PC-3 (cell line): ENCODE measurements around the gene NCF4. TPM values are rescaled to one million over a fixed set of nuclear protein-coding genes. Genes with fewer than 3 reads are reported as not detected.

ENCODE experiments used
- ATAC-seq: fragments of 200-7000 bp; cut with Tn5 transposase; 2 replicates; pipeline ENCODE4 v1.9.1; 2020; ENCODE audit warnings: mild to moderate bottlenecking, moderate library complexity
- BruUV-seq: library from RNA; stranded (reverse); fragments of 400-500 nt; replicated peaks from 2 replicates; lab custom pipeline; 2021; lab: Mats Ljungman, UMichigan
- CTCF ChIA-PET: fragments of 300-600 bp; sonication (Branson Sonifier 250); formaldehyde crosslinking; loops from one replicate; lab custom pipeline; 2022; ENCODE audit warnings: antibody characterized with exemption; lab: Charles Lee
- POLR2A ChIA-PET: fragments of 300-600 bp; sonication (Branson Sonifier 250); formaldehyde crosslinking; loops from one replicate; lab custom pipeline; 2022; ENCODE audit warnings: antibody characterized with exemption; ENCODE audit not compliant: unreplicated experiment; lab: Charles Lee
- DNase-seq: peaks from one replicate; pipeline ENCODE4 v3.0.0-alpha.2; 2015
- H2AFZ ChIP-seq: fragments of 300-600 bp; sonication (generic); 2 replicates; pipeline ENCODE4 v1.6.0; 2016; ENCODE audit warnings: antibody characterized with exemption, low read length
- H3F3A ChIP-seq: fragments of 300-600 bp; sonication (generic); one replicate; pipeline ENCODE4 v1.6.0; 2017; ENCODE audit warnings: antibody characterized with exemption, low read length, control low read depth, mild to moderate bottlenecking; ENCODE audit not compliant: unreplicated experiment
- H3K27ac ChIP-seq: fragments of 300-600 bp; sonication (generic); 2 replicates; pipeline ENCODE4 v1.5.1; 2016; ENCODE audit warnings: mild to moderate bottlenecking, low read length
- H3K27me3 ChIP-seq: fragments of 300-600 bp; sonication (generic); 2 replicates; pipeline ENCODE4 v1.6.1; 2016; ENCODE audit warnings: low read length, mixed read lengths
- H3K36me3 ChIP-seq: fragments of 300-600 bp; sonication (generic); 2 replicates; pipeline ENCODE4 v1.6.1; 2016; ENCODE audit warnings: low read depth, mixed run types, low read length, mixed read lengths
- H3K4me1 ChIP-seq: fragments of 300-600 bp; sonication (generic); 2 replicates; pipeline ENCODE4 v1.5.1; 2016; ENCODE audit warnings: low read length; ENCODE audit not compliant: insufficient read depth
- H3K4me2 ChIP-seq: fragments of 300-600 bp; sonication (generic); 2 replicates; pipeline ENCODE4 v1.6.0; 2016; ENCODE audit warnings: low read length
- H3K4me3 ChIP-seq: fragments of 300-600 bp; sonication (generic); 2 replicates; pipeline ENCODE4 v1.5.1; 2016; ENCODE audit warnings: mild to moderate bottlenecking, low read length, mixed read lengths
- H3K79me2 ChIP-seq: fragments of 300-600 bp; sonication (generic); 2 replicates; pipeline ENCODE4 v1.6.1; 2017; ENCODE audit warnings: low read length, mixed read lengths
- H3K9ac ChIP-seq: fragments of 300-600 bp; sonication (generic); 2 replicates; pipeline ENCODE4 v1.6.0; 2016; ENCODE audit warnings: mild to moderate bottlenecking, low read length
- H3K9me2 ChIP-seq: fragments of 300-600 bp; sonication (generic); replicated peaks from 2 replicates; pipeline ENCODE4 v1.6.1; 2016; ENCODE audit warnings: mixed run types, low read length, mixed read lengths
- H3K9me3 ChIP-seq: fragments of 300-600 bp; sonication (generic); 2 replicates; pipeline ENCODE4 v1.6.1; 2016; ENCODE audit warnings: low read length, mixed read lengths
- H4K20me1 ChIP-seq: fragments of 300-600 bp; sonication (generic); 2 replicates; pipeline ENCODE4 v1.6.1; 2016; ENCODE audit warnings: low read length, mixed read lengths
- EZH2 ChIP-seq: fragments of 300-600 bp; sonication (generic); IDR thresholded peaks from one replicate; pipeline ENCODE4 v1.6.1; 2017; ENCODE audit warnings: antibody characterized with exemption, mild to moderate bottlenecking, low read length; ENCODE audit not compliant: unreplicated experiment
- EZH2phosphoT487 ChIP-seq: fragments of 300-600 bp; sonication (generic); IDR thresholded peaks from 2 replicates; pipeline ENCODE4 v1.6.1; 2018; ENCODE audit warnings: mild to moderate bottlenecking, antibody characterized with exemption, low read length, borderline replicate concordance
- intact Hi-C: fragments of 100-400 bp; cut with micrococcal nuclease; formaldehyde crosslinking; loops from 2 replicates; pipeline ENCODE4 v1.9.0; 2023
- total RNA-seq: library from RNA; depleted of rRNA; stranded (reverse); fragments of >200 nt; gene quantifications from 2 replicates; pipeline ENCODE4 v1.2.3, GENCODE V29; 2014
- TF ChIP-seq, protein P1 (sequence below): fragments of 300-600 bp; sonication (generic); conservative IDR thresholded peaks from 2 replicates; pipeline ENCODE4 v1.5.1; 2017; ENCODE audit warnings: antibody characterized with exemption, low read depth, mild to moderate bottlenecking, low read length

NCF4 gene
- total RNA-seq, 1 experiment from 2014 or later = 0.47 TPM

- Histone ChIP-seq H3K27ac (no peak overlapping the region), H3K4me1 (no peaks in the 10 kb centered on the region), H3K27me3 (0 out of 2 replicates have a peak, but pooled peaks cover 6% of the 10 kb centered on the region), H3K9ac (no peak overlapping the region), H3K36me3 (no peaks in the 10 kb centered on the region; the same call in 1 of the 2 replicates), H3K4me2 (no peak overlapping the region), H3K9me2 (no peaks in the 10 kb centered on the region), H3K4me3 (no peak overlapping the region), H2AFZ (no peak overlapping the region), H4K20me1 (no peaks in the 10 kb centered on the region), H3F3A (no peaks in the 10 kb centered on the region), H3K79me2 (no peaks in the 10 kb centered on the region), H3K9me3 (no peaks in the 10 kb centered on the region)
- intact Hi-C loops = no loop called here
- no TSS peak for BruUV-seq
- ATAC-seq = no peak
- no peak for DNase-seq
- ChIA-PET POLR2A (no interaction called here), CTCF (no interaction called here)
- TF ChIP-seq EZH2phosphoT487 = no peak
Measured at GRCh38 chr22:36858156-36858555, 2.6 kb upstream of the NCF4 start.

- Histone ChIP-seq H3K9me2 (no peaks in the 10 kb centered on the region), H3K27me3 (0 out of 2 replicates have a peak, but pooled peaks cover 6% of the 10 kb centered on the region), H3K4me1 (no peaks in the 10 kb centered on the region), H3F3A (no peaks in the 10 kb centered on the region), H4K20me1 (no peaks in the 10 kb centered on the region), H2AFZ (no peak overlapping the region), H3K9me3 (no peaks in the 10 kb centered on the region), H3K79me2 (no peaks in the 10 kb centered on the region), H3K36me3 (no peaks in the 10 kb centered on the region; the same call in 1 of the 2 replicates), H3K4me2 (no peak overlapping the region), H3K27ac (no peak overlapping the region), H3K4me3 (no peak overlapping the region), H3K9ac (no peak overlapping the region)
- ChIA-PET CTCF (no interaction called here), POLR2A (no interaction called here)
- ATAC-seq (no peak), DNase-seq (no peak)
- no TSS peak for BruUV-seq
- intact Hi-C loops = no loop called here
- TF ChIP-seq, protein P1, sequence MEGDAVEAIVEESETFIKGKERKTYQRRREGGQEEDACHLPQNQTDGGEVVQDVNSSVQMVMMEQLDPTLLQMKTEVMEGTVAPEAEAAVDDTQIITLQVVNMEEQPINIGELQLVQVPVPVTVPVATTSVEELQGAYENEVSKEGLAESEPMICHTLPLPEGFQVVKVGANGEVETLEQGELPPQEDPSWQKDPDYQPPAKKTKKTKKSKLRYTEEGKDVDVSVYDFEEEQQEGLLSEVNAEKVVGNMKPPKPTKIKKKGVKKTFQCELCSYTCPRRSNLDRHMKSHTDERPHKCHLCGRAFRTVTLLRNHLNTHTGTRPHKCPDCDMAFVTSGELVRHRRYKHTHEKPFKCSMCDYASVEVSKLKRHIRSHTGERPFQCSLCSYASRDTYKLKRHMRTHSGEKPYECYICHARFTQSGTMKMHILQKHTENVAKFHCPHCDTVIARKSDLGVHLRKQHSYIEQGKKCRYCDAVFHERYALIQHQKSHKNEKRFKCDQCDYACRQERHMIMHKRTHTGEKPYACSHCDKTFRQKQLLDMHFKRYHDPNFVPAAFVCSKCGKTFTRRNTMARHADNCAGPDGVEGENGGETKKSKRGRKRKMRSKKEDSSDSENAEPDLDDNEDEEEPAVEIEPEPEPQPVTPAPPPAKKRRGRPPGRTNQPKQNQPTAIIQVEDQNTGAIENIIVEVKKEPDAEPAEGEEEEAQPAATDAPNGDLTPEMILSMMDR = no peak
- TF ChIP-seq EZH2 = no peak
- TF ChIP-seq EZH2phosphoT487 = no peak
Measured at GRCh38 chr22:36858966-36859365, 1.8 kb upstream of the NCF4 start.

GRCh38 chr22:36860017-36860416 is 789 bp upstream of the NCF4 start:
- ChIA-PET POLR2A (interaction anchor here (0.7 kb wide), 1 partner anchor 80 kb away, joined by 3 read pairs; no protein-coding TSS in a partner anchor), CTCF (interaction anchor here (0.7 kb wide), 1 partner anchor 313 kb away, joined by 3 read pairs; no protein-coding TSS in a partner anchor)
- no peak overlapping the region for H3K4me2 ChIP-seq
- H3K27ac ChIP-seq = no peak overlapping the region
- H3K4me1 ChIP-seq = no peaks in the 10 kb centered on the region
- no TSS peak for BruUV-seq
- H3K79me2 ChIP-seq = no peaks in the 10 kb centered on the region
- H3K9me2 ChIP-seq = no peaks in the 10 kb centered on the region
- H3K9ac ChIP-seq = no peak overlapping the region
- H3K9me3 ChIP-seq = no peaks in the 10 kb centered on the region
- intact Hi-C loops = no loop called here
- no peak overlapping the region for H2AFZ ChIP-seq
- TF ChIP-seq, protein P1 = no peak
- TF ChIP-seq EZH2 = no peak
- TF ChIP-seq EZH2phosphoT487 = no peak
- H4K20me1 ChIP-seq = no peaks in the 10 kb centered on the region
- no peak overlapping the region for H3K4me3 ChIP-seq
- 0 out of 2 replicates have a peak, but pooled peaks cover 6% of the 10 kb centered on the region for H3K27me3 ChIP-seq
- ATAC-seq (no peak), DNase-seq (no peak)
- H3F3A ChIP-seq = no peaks in the 10 kb centered on the region
- H3K36me3 ChIP-seq = no peaks in the 10 kb centered on the region; the same call in 1 of the 2 replicates
